ENCODE results near the gene CNTNAP2. TPM values are rescaled to one million over a fixed set of nuclear protein-coding genes. Genes with fewer than 3 reads are reported as not detected.

CNTNAP2 gene
- total and polyA plus RNA-seq, 2 of the 13 experiments (the other 11 are each of a cell fraction or from before 2014, with no cell fraction given): 0.40 to 0.42 TPM

DNA sequence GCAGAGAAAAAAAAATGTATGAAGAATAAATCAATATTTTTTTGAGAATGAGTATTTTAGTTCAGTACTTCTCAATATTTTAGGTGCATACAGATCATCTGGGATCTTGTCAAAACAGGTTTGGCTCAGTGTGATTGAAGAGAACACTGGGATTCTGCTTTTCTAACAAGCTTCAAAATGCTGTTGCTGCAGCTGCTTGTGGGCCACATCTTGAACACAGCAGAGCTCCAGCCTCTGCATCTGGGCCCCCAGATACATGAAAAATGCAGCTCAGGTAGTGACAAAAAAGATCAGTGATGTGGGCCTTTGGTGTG lies 1296.9 kb downstream of the CNTNAP2 start:
- Histone ChIP-seq H3K9me3 (ENCODE audit: low read length) (peaks cover 74% of the 10 kb centered on the region), H3K36me3 (replicated peaks in 1 of 2; ENCODE audit: control insufficient read depth in 1 of 2, insufficient read depth in 2 of 2, low read length in 2 of 2) (no peaks in the 10 kb centered on the region), H3K79me2 (ENCODE audit: insufficient read depth, low read length) (no peaks in the 10 kb centered on the region), H2AFZ (ENCODE audit: low read length) (no peak overlapping the region), H3K4me1 (ENCODE audit: insufficient read depth, low read length) (no peaks in the 10 kb centered on the region), H4K20me1 (ENCODE audit: insufficient read depth, low read length) (no peaks in the 10 kb centered on the region), H3K27me3 (ENCODE audit: control insufficient read depth in 1 of 2, insufficient read depth in 2 of 2, low read length in 2 of 2) (no peaks in the 10 kb centered on the region), H3K27ac (ENCODE audit: extremely low read length, insufficient read depth, low read length) (no peak overlapping the region), H3K4me3 (replicated peaks in 1 of 3; ENCODE audit: insufficient read depth in 1 of 3, low read depth in 2 of 3, low read length in 3 of 3) (no peak overlapping the region), H3K9ac (ENCODE audit: insufficient read depth, low read depth, low read length) (no peak overlapping the region), H3K4me2 (ENCODE audit: low read depth, low read length) (no peak overlapping the region)
- POLR2A ChIA-PET: no interaction called here
- in situ Hi-C loops (cut with HindIII; ENCODE audit: extremely low pct_ligation_motif_present, low pct_unique_long_range_greater_than_20kb): no loop called here
- FAIRE-seq (no peak), ATAC-seq (no peak), DNase-seq (ENCODE audit: low spot score) (no peak)
- intact Hi-C loops (cut with micrococcal nuclease; ENCODE audit: unreplicated experiment): no loop called here
- BruUV-seq (replicated peaks): no TSS peak
- CTCF ChIA-PET (ENCODE audit: low intra/inter-chr PET ratio, low total read pairs): no interaction called here
- TF ChIP-seq, protein P1, sequence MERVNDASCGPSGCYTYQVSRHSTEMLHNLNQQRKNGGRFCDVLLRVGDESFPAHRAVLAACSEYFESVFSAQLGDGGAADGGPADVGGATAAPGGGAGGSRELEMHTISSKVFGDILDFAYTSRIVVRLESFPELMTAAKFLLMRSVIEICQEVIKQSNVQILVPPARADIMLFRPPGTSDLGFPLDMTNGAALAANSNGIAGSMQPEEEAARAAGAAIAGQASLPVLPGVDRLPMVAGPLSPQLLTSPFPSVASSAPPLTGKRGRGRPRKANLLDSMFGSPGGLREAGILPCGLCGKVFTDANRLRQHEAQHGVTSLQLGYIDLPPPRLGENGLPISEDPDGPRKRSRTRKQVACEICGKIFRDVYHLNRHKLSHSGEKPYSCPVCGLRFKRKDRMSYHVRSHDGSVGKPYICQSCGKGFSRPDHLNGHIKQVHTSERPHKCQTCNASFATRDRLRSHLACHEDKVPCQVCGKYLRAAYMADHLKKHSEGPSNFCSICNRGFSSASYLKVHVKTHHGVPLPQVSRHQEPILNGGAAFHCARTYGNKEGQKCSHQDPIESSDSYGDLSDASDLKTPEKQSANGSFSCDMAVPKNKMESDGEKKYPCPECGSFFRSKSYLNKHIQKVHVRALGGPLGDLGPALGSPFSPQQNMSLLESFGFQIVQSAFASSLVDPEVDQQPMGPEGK (CRISPR knock-in tag; IDR thresholded peaks at IDR 0.05): no peak
- TF ChIP-seq JUND (CRISPR knock-in tag; IDR thresholded peaks at IDR 0.05): no peak
- no peak for TF ChIP-seq RXRA (CRISPR knock-in tag; IDR thresholded peaks at IDR 0.05)
- TF ChIP-seq, protein P2, sequence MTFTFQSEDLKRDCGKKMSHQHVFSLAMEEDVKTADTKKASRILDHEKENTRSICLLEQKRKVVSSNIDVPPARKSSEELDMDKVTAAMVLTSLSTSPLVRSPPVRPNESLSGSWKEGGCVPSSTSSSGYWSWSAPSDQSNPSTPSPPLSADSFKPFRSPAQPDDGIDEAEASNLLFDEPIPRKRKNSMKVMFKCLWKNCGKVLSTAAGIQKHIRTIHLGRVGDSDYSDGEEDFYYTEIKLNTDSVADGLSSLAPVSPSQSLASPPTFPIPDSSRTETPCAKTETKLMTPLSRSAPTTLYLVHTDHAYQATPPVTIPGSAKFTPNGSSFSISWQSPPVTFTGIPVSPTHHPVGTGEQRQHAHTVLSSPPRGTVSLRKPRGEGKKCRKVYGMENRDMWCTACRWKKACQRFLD (CRISPR knock-in tag; IDR thresholded peaks at IDR 0.05; ENCODE audit: borderline replicate concordance): no peak
- TF ChIP-seq SIX1 (CRISPR knock-in tag; IDR thresholded peaks at IDR 0.05; ENCODE audit: borderline replicate concordance): no peak
- TF ChIP-seq, protein P3, sequence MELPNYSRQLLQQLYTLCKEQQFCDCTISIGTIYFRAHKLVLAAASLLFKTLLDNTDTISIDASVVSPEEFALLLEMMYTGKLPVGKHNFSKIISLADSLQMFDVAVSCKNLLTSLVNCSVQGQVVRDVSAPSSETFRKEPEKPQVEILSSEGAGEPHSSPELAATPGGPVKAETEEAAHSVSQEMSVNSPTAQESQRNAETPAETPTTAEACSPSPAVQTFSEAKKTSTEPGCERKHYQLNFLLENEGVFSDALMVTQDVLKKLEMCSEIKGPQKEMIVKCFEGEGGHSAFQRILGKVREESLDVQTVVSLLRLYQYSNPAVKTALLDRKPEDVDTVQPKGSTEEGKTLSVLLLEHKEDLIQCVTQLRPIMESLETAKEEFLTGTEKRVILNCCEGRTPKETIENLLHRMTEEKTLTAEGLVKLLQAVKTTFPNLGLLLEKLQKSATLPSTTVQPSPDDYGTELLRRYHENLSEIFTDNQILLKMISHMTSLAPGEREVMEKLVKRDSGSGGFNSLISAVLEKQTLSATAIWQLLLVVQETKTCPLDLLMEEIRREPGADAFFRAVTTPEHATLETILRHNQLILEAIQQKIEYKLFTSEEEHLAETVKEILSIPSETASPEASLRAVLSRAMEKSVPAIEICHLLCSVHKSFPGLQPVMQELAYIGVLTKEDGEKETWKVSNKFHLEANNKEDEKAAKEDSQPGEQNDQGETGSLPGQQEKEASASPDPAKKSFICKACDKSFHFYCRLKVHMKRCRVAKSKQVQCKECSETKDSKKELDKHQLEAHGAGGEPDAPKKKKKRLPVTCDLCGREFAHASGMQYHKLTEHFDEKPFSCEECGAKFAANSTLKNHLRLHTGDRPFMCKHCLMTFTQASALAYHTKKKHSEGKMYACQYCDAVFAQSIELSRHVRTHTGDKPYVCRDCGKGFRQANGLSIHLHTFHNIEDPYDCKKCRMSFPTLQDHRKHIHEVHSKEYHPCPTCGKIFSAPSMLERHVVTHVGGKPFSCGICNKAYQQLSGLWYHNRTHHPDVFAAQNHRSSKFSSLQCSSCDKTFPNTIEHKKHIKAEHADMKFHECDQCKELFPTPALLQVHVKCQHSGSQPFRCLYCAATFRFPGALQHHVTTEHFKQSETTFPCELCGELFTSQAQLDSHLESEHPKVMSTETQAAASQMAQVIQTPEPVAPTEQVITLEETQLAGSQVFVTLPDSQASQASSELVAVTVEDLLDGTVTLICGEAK (IDR thresholded peaks at IDR 0.05): no peak
- TF ChIP-seq, protein P3 (CRISPR knock-in tag; IDR thresholded peaks at IDR 0.05): no peak
- TF ChIP-seq RFX5 (IDR thresholded peaks at IDR 0.05; ENCODE audit: low read depth, low read length): no peak
- TF ChIP-seq TAF15 (IDR thresholded peaks at IDR 0.05; ENCODE audit: low read depth, low read length, poor library complexity, severe bottlenecking): no peak
